Measurements from ENCODE around the gene LEMD3.
A peak's percentile ranks its signal among the peaks of the same experiment; 100 is the strongest.

The LEMD3 gene

GRCh38 chr12:65189028-65189718 is 19.8 kb downstream of the LEMD3 start:
- Mint-ChIP-seq H3K9me3 (peaks cover 3% of the 10 kb centered on the region), H3K36me3 (peaks cover 22% of the 10 kb centered on the region), H3K4me3 (no peak overlapping the region), H3K4me1 (peaks cover 84% of the 10 kb centered on the region), H3K27me3 (no peaks in the 10 kb centered on the region), H3K27ac (no peak overlapping the region)

GRCh38 chr12:65192963-65193516 is 23.7 kb downstream of the LEMD3 start:
- Mint-ChIP-seq H3K4me1 (peaks cover 84% of the 10 kb centered on the region), H3K4me3 (peak overlapping the region; percentile 52), H3K9me3 (peaks cover 6% of the 10 kb centered on the region), H3K27me3 (no peaks in the 10 kb centered on the region), H3K36me3 (peaks cover 34% of the 10 kb centered on the region), H3K27ac (peak overlapping the region; percentile 46)

DNA sequence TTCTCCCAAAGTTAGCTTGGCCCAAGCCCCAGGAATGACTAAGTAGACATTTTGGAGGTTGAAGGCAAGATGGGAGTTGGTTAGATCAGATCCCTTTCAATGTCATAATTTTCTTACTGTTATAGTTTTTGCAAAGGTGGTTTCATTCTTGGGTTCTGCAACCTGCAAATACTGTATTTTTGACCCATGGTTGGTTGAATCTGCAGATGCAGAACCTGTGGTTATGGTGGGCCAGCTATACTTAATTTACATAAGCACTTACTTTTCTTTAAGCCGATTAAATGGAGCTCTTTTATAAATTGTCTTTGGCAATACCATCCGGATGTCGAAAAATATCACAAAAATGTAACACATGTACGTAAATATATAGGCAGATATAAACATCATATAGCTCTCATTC is 25.6 kb downstream of the LEMD3 start:
- no peaks in the 10 kb centered on the region for H3K27me3 Mint-ChIP-seq
- peaks cover 74% of the 10 kb centered on the region for H3K4me1 Mint-ChIP-seq
- H3K9me3 Mint-ChIP-seq, result peaks cover 6% of the 10 kb centered on the region
- no peak overlapping the region for H3K4me3 Mint-ChIP-seq
- H3K27ac Mint-ChIP-seq, result no peak overlapping the region
- peaks cover 37% of the 10 kb centered on the region for H3K36me3 Mint-ChIP-seq

- H3K9me3 Mint-ChIP-seq, result peaks cover 6% of the 10 kb centered on the region
- H3K27me3 Mint-ChIP-seq, result no peaks in the 10 kb centered on the region
- peaks cover 37% of the 10 kb centered on the region for H3K36me3 Mint-ChIP-seq
- no peak overlapping the region for H3K4me3 Mint-ChIP-seq
- peaks cover 74% of the 10 kb centered on the region for H3K4me1 Mint-ChIP-seq
- no peak overlapping the region for H3K27ac Mint-ChIP-seq
Observed at GRCh38 chr12:65195387-65196055, 26.1 kb downstream of the LEMD3 start.

GRCh38 chr12:65196762-65197567 is 27.6 kb downstream of the LEMD3 start:
- Mint-ChIP-seq H3K9me3 (peaks cover 6% of the 10 kb centered on the region), H3K4me3 (no peak overlapping the region), H3K27ac (peak overlapping the region; percentile 0), H3K27me3 (no peaks in the 10 kb centered on the region), H3K36me3 (peaks cover 38% of the 10 kb centered on the region), H3K4me1 (peaks cover 78% of the 10 kb centered on the region)

DNA sequence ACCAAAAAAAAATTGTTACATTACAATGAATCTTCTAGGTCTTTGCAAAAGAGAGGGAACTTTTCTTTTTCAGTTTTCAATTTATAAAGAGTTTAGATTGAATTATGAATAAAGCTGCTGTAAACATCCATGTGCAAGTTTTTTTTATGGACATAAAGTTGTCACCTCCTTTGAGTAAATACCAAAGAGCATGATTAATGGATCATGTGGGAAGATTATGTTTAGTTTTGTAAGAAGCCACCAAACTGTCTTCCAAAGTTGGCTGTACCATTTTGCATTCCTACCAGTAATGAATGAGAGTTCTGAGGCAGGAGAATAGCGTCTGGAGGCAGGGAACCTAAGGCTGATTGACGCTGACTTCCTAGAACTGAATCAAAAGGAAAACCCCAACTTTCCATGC is 30.2 kb downstream of the LEMD3 start:
- Mint-ChIP-seq H3K4me3 (no peak overlapping the region), H3K27ac (no peak overlapping the region), H3K36me3 (peaks cover 45% of the 10 kb centered on the region), H3K9me3 (no peaks in the 10 kb centered on the region), H3K27me3 (no peaks in the 10 kb centered on the region), H3K4me1 (peaks cover 82% of the 10 kb centered on the region)

GRCh38 chr12:65200007-65200665 is 30.8 kb downstream of the LEMD3 start:
- Mint-ChIP-seq H3K4me3 (no peak overlapping the region), H3K9me3 (no peaks in the 10 kb centered on the region), H3K4me1 (peaks cover 85% of the 10 kb centered on the region), H3K27ac (peak overlapping the region; percentile 2), H3K36me3 (peaks cover 48% of the 10 kb centered on the region), H3K27me3 (no peaks in the 10 kb centered on the region)

GRCh38 chr12:65203376-65203775 is 34.0 kb downstream of the LEMD3 start:
- no peaks in the 10 kb centered on the region for H3K27me3 Mint-ChIP-seq
- H3K36me3 Mint-ChIP-seq, result peaks cover 31% of the 10 kb centered on the region

GRCh38 chr12:65204886-65205525 is 35.6 kb downstream of the LEMD3 start:
- peak overlapping the region; percentile 94 for H3K27ac Mint-ChIP-seq
- peaks cover 30% of the 10 kb centered on the region for H3K36me3 Mint-ChIP-seq

More at GRCh38 chr12:65203376-65203775, 34.0 kb downstream of the LEMD3 start:
- peak overlapping the region; percentile 4 for H3K27ac Mint-ChIP-seq
- H3K4me3 Mint-ChIP-seq, result no peak overlapping the region
- no peaks in the 10 kb centered on the region for H3K9me3 Mint-ChIP-seq
- H3K4me1 Mint-ChIP-seq, result peaks cover 89% of the 10 kb centered on the region

GRCh38 chr12:65205886-65206285 is 36.5 kb downstream of the LEMD3 start:
- no peak overlapping the region for H3K4me3 Mint-ChIP-seq
- H3K4me1 Mint-ChIP-seq, result peaks cover 99% of the 10 kb centered on the region
- no peaks in the 10 kb centered on the region for H3K27me3 Mint-ChIP-seq
- peak overlapping the region; percentile 94 for H3K27ac Mint-ChIP-seq
- no peaks in the 10 kb centered on the region for H3K9me3 Mint-ChIP-seq
- H3K36me3 Mint-ChIP-seq, result peaks cover 23% of the 10 kb centered on the region

More at GRCh38 chr12:65204886-65205525, 35.6 kb downstream of the LEMD3 start:
- H3K27me3 Mint-ChIP-seq, result no peaks in the 10 kb centered on the region
- peaks cover 99% of the 10 kb centered on the region for H3K4me1 Mint-ChIP-seq
- no peaks in the 10 kb centered on the region for H3K9me3 Mint-ChIP-seq
- peak overlapping the region; percentile 17 for H3K4me3 Mint-ChIP-seq

- no peaks in the 10 kb centered on the region for H3K27me3 Mint-ChIP-seq
- peaks cover 89% of the 10 kb centered on the region for H3K4me1 Mint-ChIP-seq
- H3K9me3 Mint-ChIP-seq, result peaks cover 5% of the 10 kb centered on the region
- peaks cover 22% of the 10 kb centered on the region for H3K36me3 Mint-ChIP-seq
- peak overlapping the region; percentile 93 for H3K27ac Mint-ChIP-seq
- H3K4me3 Mint-ChIP-seq, result peak overlapping the region; percentile 67
Observed at GRCh38 chr12:65208125-65208524, 38.7 kb downstream of the LEMD3 start.

DNA sequence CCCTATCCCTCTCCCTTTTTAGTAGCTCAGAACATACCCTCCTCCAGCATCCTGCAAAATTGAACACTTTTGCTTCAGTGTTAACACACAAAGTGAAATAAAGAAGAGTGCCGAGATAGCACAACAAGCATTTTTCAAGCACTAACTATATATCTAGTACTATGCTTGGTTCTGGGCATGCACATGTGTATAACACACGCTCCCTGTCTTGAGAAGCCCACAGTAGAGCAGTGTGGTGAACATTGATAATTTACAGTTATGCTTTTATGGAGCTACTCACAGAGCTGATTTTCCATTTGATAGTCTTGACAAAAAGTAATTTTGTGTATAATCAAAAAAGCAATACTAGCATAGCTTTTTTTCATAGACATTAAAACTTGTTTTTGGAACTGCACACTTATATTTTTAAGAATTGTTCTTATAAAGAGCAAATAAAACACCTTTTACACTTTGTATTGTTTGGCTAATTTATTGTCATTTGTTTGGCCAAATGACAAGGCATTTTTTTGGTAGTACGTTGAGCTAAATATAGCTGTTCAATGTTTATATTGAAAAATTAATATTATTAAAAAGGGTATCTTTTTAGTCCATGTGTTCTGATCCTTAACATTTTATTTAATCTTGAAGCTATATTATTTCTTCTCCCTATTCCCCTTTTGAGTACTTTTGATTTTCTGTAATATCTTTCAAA is 39.7 kb downstream of the LEMD3 start:
- Mint-ChIP-seq H3K9me3 (peaks cover 5% of the 10 kb centered on the region), H3K36me3 (peaks cover 17% of the 10 kb centered on the region), H3K27ac (peak overlapping the region; percentile 98), H3K4me3 (peak overlapping the region; percentile 80), H3K27me3 (no peaks in the 10 kb centered on the region), H3K4me1 (peaks cover 84% of the 10 kb centered on the region)

- Mint-ChIP-seq H3K9me3 (peaks cover 5% of the 10 kb centered on the region), H3K27ac (peak overlapping the region; percentile 98), H3K4me1 (peaks cover 78% of the 10 kb centered on the region), H3K27me3 (no peaks in the 10 kb centered on the region), H3K36me3 (peaks cover 17% of the 10 kb centered on the region), H3K4me3 (peak overlapping the region; percentile 80)
Observed at GRCh38 chr12:65209655-65210043, 40.3 kb downstream of the LEMD3 start.

DNA sequence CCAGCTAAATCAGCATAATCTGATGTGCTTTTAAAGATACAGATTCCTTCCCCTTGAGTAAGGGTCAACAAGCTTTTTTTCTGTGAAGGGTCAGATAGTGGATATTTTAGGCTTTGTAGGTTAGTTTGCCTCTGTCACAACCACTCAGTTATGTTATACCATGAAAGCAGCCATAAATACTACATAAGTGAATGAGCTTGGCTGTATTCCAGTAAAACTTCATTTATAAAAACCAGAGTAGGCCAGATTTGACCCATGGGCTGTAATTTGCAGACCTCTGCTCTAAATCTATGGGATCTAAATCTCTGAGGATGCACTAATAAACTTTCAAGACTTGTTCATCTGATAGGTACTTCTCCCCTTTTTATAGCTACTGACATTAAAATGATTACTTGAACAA is 47.7 kb downstream of the LEMD3 start:
- Mint-ChIP-seq H3K4me1 (peaks cover 21% of the 10 kb centered on the region), H3K36me3 (peaks cover 48% of the 10 kb centered on the region), H3K27ac (peak overlapping the region; percentile 63), H3K27me3 (no peaks in the 10 kb centered on the region), H3K4me3 (no peak overlapping the region), H3K9me3 (peaks cover 5% of the 10 kb centered on the region)
